ENCODE results near the gene RACK1.

DNA sequence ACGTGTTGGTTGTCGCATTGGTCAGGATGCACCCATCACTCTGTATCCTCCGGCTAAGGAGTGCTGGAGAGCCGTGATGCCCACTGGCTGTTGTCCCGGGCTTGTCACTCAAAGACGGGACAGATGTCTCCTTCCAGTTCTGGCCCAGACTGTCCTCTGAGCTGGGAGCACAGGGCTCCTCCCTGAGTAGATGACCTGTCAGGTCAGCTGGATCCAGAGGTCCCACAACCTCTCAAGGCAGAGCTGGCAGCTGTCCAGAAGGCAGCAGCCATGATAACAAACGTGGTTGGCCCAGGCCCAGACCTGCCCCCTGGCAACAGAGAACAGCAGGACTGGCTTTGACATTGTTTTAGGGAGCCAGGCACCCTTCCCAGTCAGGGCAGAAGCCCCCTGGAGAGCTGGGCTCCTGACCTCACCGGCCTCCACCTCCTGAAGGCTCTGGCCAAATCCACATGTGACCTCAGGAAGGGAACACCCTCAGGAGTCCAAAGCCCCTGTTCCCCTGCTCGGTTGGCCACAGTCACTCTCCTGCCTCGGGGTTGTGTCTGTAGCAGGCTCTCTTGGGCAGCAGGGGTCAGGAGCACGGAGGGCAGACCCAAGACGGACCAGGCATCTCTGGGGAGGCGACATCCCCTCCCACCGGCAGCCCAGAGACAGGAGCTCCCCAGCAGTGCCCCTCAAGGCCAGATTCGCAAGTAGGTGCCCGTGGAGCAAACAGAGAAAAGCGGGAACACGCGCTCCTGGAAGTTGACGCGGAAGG is 49.0 kb downstream of the RACK1 start:
- TF ChIP-seq, protein P1, sequence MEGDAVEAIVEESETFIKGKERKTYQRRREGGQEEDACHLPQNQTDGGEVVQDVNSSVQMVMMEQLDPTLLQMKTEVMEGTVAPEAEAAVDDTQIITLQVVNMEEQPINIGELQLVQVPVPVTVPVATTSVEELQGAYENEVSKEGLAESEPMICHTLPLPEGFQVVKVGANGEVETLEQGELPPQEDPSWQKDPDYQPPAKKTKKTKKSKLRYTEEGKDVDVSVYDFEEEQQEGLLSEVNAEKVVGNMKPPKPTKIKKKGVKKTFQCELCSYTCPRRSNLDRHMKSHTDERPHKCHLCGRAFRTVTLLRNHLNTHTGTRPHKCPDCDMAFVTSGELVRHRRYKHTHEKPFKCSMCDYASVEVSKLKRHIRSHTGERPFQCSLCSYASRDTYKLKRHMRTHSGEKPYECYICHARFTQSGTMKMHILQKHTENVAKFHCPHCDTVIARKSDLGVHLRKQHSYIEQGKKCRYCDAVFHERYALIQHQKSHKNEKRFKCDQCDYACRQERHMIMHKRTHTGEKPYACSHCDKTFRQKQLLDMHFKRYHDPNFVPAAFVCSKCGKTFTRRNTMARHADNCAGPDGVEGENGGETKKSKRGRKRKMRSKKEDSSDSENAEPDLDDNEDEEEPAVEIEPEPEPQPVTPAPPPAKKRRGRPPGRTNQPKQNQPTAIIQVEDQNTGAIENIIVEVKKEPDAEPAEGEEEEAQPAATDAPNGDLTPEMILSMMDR (IDR thresholded peaks at IDR 0.05; ENCODE audit: control extremely low read depth in 1 of 3, insufficient read depth in 1 of 3, low read depth in 1 of 3, low read length in 3 of 3), result peak in 2 of 3 experiments; percentile 30 to 31; a peak in 3 of 4 replicates
- TF ChIP-seq GTF2F1 (IDR thresholded peaks at IDR 0.05; ENCODE audit: borderline replicate concordance, low read depth, low read length) (no peak), YY1 (IDR thresholded peaks at IDR 0.05; ENCODE audit: low read depth, low read length) (no peak), SIX5 (IDR thresholded peaks at IDR 0.05; ENCODE audit: low read depth, low read length) (no peak), SIN3A (conservative IDR thresholded peaks at IDR 0.05 in 1 of 2, IDR thresholded peaks at IDR 0.05 in 1 of 2; ENCODE audit: low read depth in 1 of 2, low read length in 2 of 2) (no peak), POLR2AphosphoS5 (IDR thresholded peaks at IDR 0.05; ENCODE audit: low read depth, low read length) (no peak)
